BJ (cell line): ENCODE results near the gene CDK2AP2. TPM values are rescaled to one million over a fixed set of nuclear protein-coding genes. Genes with fewer than 3 reads are reported as not detected.

Experiments used
- CTCF ChIA-PET: fragments of 350-600 bp; formaldehyde crosslinking; extraction: SDS; loops from one replicate; lab custom pipeline; 2021; ENCODE audit warnings: antibody characterized with exemption, inconsistent platforms; lab: Yijun Ruan, JAX
- POLR2A ChIA-PET: fragments of 300-600 bp; sonication (Branson Sonifier 250); formaldehyde crosslinking; extraction: SDS; loops from one replicate; lab custom pipeline; 2021; ENCODE audit warnings: antibody characterized with exemption; lab: Charles Lee
- DNase-seq: peaks from one replicate; pipeline ENCODE4 v3.0.0-alpha.2; 2011; ENCODE audit warnings: low read depth
- H3K27me3 ChIP-seq: 2 replicates; pipeline ENCODE4 v1.6.0; 2011; ENCODE audit warnings: low read length; ENCODE audit not compliant: control insufficient read depth, insufficient read depth
- H3K36me3 ChIP-seq: 2 replicates; pipeline ENCODE4 v1.5.1; 2011; ENCODE audit warnings: low read length; ENCODE audit not compliant: control insufficient read depth, insufficient read depth
- H3K4me3 ChIP-seq: 2 replicates; pipeline ENCODE4 v1.5.1; 2011; ENCODE audit warnings: low read depth, mild to moderate bottlenecking, control low read depth, low read length
- polyA plus RNA-seq: library from polyadenylated mRNA; depleted of rRNA; stranded (reverse); fragments of >200 nt; gene quantifications from 2 replicates; pipeline ENCODE4 v1.2.3, GENCODE V29; 2011
- TF ChIP-seq, protein P1 (sequence below): IDR thresholded peaks from 2 replicates; pipeline ENCODE4 v1.5.1; 2011; ENCODE audit warnings: low read depth, mild to moderate bottlenecking, control low read depth, inconsistent platforms, low read length, moderate library complexity; ENCODE audit not compliant: insufficient read depth

Gene CDK2AP2
- polyA plus RNA-seq, 1 experiment: 30.4 TPM

DNA sequence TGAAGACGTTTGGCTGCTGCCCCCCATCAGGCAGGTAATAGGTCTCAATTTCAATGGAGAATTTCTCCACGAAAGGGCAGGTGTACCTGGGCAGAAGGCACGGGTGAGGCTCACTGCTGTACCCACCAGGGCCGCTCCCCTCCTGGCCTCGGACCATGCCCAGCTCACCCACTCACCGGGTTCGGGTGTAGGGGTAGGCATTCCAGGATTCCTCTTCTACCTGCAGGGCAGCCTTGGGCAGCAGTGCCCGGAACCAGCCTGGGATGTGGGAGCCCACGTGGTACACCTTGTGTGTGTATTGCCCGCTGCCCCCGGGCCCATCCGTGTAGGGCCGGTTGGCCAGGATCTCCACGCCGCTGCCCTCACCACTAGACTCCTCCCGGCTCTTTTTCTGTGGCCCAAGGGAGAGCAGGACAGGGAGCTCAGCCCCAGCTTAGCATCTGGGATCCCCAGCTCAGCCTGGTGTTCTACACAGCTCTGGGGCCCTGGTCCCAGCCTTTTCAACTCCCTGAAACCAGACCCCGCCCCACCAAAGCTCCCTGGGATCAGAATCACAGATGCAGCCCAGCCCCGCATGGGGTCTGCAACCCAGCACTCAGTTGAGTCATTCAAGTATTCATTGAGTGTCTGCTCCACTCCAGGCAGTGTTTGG, 5.5 kb downstream of the CDK2AP2 start:
- TF ChIP-seq, protein P1, sequence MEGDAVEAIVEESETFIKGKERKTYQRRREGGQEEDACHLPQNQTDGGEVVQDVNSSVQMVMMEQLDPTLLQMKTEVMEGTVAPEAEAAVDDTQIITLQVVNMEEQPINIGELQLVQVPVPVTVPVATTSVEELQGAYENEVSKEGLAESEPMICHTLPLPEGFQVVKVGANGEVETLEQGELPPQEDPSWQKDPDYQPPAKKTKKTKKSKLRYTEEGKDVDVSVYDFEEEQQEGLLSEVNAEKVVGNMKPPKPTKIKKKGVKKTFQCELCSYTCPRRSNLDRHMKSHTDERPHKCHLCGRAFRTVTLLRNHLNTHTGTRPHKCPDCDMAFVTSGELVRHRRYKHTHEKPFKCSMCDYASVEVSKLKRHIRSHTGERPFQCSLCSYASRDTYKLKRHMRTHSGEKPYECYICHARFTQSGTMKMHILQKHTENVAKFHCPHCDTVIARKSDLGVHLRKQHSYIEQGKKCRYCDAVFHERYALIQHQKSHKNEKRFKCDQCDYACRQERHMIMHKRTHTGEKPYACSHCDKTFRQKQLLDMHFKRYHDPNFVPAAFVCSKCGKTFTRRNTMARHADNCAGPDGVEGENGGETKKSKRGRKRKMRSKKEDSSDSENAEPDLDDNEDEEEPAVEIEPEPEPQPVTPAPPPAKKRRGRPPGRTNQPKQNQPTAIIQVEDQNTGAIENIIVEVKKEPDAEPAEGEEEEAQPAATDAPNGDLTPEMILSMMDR: no peak
- Histone ChIP-seq H3K27me3 (no peaks in the 10 kb centered on the region), H3K36me3 (peaks cover 6% of the 10 kb centered on the region), H3K4me3 (no peak overlapping the region)
- CTCF ChIA-PET: no interaction called here
- no peak for DNase-seq
- POLR2A ChIA-PET: no interaction called here

DNA sequence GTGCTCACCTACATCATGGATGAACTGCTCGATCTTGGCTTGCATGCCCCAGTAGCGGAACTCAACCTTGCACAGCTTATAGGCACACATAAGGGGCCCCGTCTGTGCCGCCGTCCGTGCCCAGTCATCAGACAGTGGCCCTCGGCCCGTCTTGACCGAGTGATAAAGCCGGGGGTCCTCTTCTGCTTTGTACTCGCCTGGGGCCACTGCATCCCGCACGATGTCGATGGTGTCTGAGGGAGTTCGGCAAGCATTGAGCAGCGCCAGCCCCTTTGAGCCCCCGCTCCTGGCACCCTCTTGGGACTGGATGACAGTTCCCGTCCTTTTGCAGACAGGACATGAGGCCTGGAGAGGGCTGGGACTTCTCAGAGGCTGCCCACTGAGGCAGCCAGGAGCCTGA, 6.1 kb downstream of the CDK2AP2 start:
- Histone ChIP-seq H3K27me3 (no peaks in the 10 kb centered on the region), H3K4me3 (no peak overlapping the region), H3K36me3 (peaks cover 6% of the 10 kb centered on the region)
- CTCF ChIA-PET: no interaction called here
- DNase-seq: no peak
- TF ChIP-seq, protein P1: no peak
- POLR2A ChIA-PET: no interaction called here

DNA sequence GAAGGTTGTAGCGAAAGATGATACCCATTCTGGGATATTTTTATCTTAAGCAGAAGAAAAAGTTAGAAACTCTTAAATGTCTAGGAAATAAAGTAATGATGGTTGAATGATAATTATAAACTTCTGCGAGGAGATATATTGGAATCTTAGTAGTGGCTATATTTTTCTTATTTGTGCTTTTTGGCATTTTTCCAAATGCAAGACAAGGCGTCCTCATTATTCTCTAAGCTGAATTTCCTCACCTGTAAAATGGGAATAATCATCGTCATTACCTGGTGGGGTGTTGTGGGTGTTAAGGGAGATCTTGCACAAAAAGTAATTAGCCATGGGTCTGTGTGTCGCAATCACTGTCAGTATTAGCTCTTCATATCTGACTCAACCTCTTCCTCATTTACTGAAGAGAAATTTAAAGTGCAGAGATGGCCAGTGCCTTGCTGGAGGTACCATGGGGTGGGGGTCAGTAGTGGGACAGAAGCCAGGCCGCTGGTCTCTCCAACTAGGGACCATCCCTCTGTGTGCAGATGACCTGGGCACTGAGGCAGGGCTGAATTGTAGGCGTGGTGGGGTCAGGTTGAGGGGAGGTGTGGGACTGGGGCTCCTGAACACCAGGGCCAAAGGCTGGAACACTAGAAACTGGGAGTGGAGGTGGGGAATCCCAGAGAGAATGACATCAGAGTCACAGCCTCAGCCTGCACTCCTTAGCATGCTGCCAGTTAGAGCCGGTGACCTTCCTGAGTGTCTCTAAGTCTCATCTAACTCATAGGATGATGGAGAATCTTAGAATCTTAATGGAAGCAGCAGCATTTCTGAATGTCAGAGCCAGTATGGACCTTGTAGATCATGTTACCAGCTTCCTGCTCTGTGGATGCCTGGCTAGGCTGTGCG, 6.9 kb downstream of the CDK2AP2 start:
- POLR2A ChIA-PET: interaction anchor here (0.6 kb wide), 1 partner anchor 42 kb away, joined by 3 read pairs; no protein-coding TSS in a partner anchor
- peaks cover 8% of the 10 kb centered on the region for H3K36me3 ChIP-seq
- TF ChIP-seq, protein P1: no peak
- CTCF ChIA-PET: interaction anchor here (1.2 kb wide), 1 partner anchor 144 kb away, joined by 3 read pairs; no protein-coding TSS in a partner anchor
- H3K27me3 ChIP-seq: no peaks in the 10 kb centered on the region
- H3K4me3 ChIP-seq: no peak overlapping the region
- no peak for DNase-seq

DNA sequence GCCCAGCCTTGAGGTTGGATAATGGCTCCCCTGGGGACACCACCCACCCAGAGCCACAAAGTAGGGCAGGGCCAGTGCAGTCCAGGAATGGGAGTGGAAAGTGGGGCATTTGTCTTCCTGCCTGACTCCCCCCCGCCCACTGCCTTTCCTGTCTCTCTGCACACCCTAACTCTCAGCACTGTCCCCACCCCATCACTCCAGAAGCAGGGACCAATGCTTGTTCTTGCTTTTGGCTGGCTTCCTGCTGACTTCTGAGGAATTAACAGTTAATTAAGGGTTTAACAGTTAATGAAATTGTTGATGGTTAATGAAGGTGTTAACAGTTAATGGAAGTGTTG, 7.5 kb downstream of the CDK2AP2 start:
- Histone ChIP-seq H3K27me3 (no peaks in the 10 kb centered on the region), H3K36me3 (peaks cover 10% of the 10 kb centered on the region), H3K4me3 (no peak overlapping the region)
- ChIA-PET POLR2A (interaction anchor here (0.6 kb wide), 1 partner anchor 43 kb away, joined by 3 read pairs; no protein-coding TSS in a partner anchor), CTCF (interaction anchor here (1.2 kb wide), 1 partner anchor 143 kb away, joined by 3 read pairs; no protein-coding TSS in a partner anchor)
- DNase-seq: no peak
- TF ChIP-seq, protein P1: no peak
